H9 (cell line): ENCODE measurements around the gene FAM110A. TPM values are rescaled to one million over a fixed set of nuclear protein-coding genes. Genes with fewer than 3 reads are reported as not detected.

Experiments used
- total RNA-seq: library from RNA; stranded (reverse); gene quantifications from 2 replicates; pipeline ENCODE4 v1.2.1, GENCODE V29; 2021

The FAM110A gene
- total RNA-seq, 1 experiment from 2014 or later: 10.3 TPM

Other genes starting within 250 kb of the FAM110A start
- gene TCF15, start 223.4 kb upstream of the FAM110A start, total RNA-seq: 2.0 and 2.7 TPM in 2 replicates
- gene SRXN1, start 180.5 kb upstream of the FAM110A start, total RNA-seq: 25.7 and 26.2 TPM in 2 replicates
- not detected in 2 replicates for gene SCRT2, start 157.9 kb upstream of the FAM110A start, total RNA-seq
- 3.2 and 3.3 TPM in 2 replicates for gene SLC52A3, start 65.2 kb upstream of the FAM110A start, total RNA-seq
- 0.07 and 0.11 TPM in 2 replicates for gene ANGPT4, start 82.6 kb downstream of the FAM110A start, total RNA-seq
- gene RSPO4, start 168.6 kb downstream of the FAM110A start, total RNA-seq: 5.0 and 6.7 TPM in 2 replicates